GM12874 (cell line): ENCODE results near the gene NDUFB11.

Experiments
- CTCF ChIP-seq: IDR thresholded peaks from 2 replicates; pipeline ENCODE4 v1.5.1; 2011; ENCODE audit warnings: low read depth, mild to moderate bottlenecking, control low read depth, low read length, moderate library complexity; ENCODE audit not compliant: insufficient read depth

The NDUFB11 gene

GRCh38 chrX:47174376-47174775 lies 29.9 kb upstream of the NDUFB11 start:
- TF ChIP-seq CTCF: no peak

GRCh38 chrX:47172971-47173792 lies 28.7 kb upstream of the NDUFB11 start:
- TF ChIP-seq CTCF: no peak

GRCh38 chrX:47172549-47172948 lies 28.0 kb upstream of the NDUFB11 start:
- TF ChIP-seq CTCF: no peak

GRCh38 chrX:47171996-47172395 lies 27.5 kb upstream of the NDUFB11 start:
- TF ChIP-seq CTCF: no peak

- no peak for TF ChIP-seq CTCF
Measured at GRCh38 chrX:47170861-47171692, 26.6 kb upstream of the NDUFB11 start.

GRCh38 chrX:47169726-47170515 lies 25.4 kb upstream of the NDUFB11 start:
- no peak for TF ChIP-seq CTCF

- no peak for TF ChIP-seq CTCF
Measured at GRCh38 chrX:47169273-47169672, 24.8 kb upstream of the NDUFB11 start.
